ENCODE results near the gene OLFM2.

GRCh38 chr19:9939301-9939913 is 3.1 kb upstream of the OLFM2 start:
- no peak for TF ChIP-seq ELF1 (tag; IDR thresholded peaks at IDR 0.05)
- TF ChIP-seq HDAC2 (IDR thresholded peaks at IDR 0.05) = no peak
- TF ChIP-seq MTF1 (CRISPR knock-in tag; IDR thresholded peaks at IDR 0.05; ENCODE audit: borderline replicate concordance) = no peak
- TF ChIP-seq CTCF (IDR thresholded peaks at IDR 0.05 in 2 of 3, conservative IDR thresholded peaks at IDR 0.05 in 1 of 3; ENCODE audit: insufficient read depth in 2 of 3, low read depth in 1 of 3, low read length in 3 of 3) = no peak
- no peak for TF ChIP-seq ZNF77 (CRISPR knock-in tag; IDR thresholded peaks at IDR 0.05)
- TF ChIP-seq JUND (IDR thresholded peaks at IDR 0.05; ENCODE audit: borderline replicate concordance, low read depth, low read length) = no peak
- TF ChIP-seq JUND (tag; IDR thresholded peaks at IDR 0.05; ENCODE audit: borderline replicate concordance, low read depth, low read length) = no peak
- TF ChIP-seq MAFK (IDR thresholded peaks at IDR 0.05; ENCODE audit: low read length) = no peak
- no peak for TF ChIP-seq ZBTB17 (CRISPR knock-in tag; IDR thresholded peaks at IDR 0.05)
- no peak for TF ChIP-seq BRD4 (IDR thresholded peaks at IDR 0.05)
- TF ChIP-seq ZNF407 (IDR thresholded peaks at IDR 0.05; ENCODE audit: low read depth) = no peak
- TF ChIP-seq HDAC6 (IDR thresholded peaks at IDR 0.05; ENCODE audit: low read depth, low read length) = no peak
- no peak for TF ChIP-seq ZC3H11A (IDR thresholded peaks at IDR 0.05; ENCODE audit: low read depth, low read length)
